SK-N-MC (cell line): Measurements from ENCODE around the gene GCA.

Source experiments
- EZH2 ChIP-seq: fragments of 200-600 bp; sonication (generic); IDR thresholded peaks from one replicate; pipeline ENCODE4 v1.6.1; 2017; ENCODE audit warnings: antibody characterized with exemption
- POLR2AphosphoS5 ChIP-seq: IDR thresholded peaks from 2 replicates; pipeline ENCODE4 v1.6.1; 2012; ENCODE audit warnings: mild to moderate bottlenecking, low read depth, low read length, borderline replicate concordance

GRCh38 chr2:162368494-162368893, 24.6 kb downstream of the GCA start:
- TF ChIP-seq POLR2AphosphoS5 (no peak), EZH2 (no peak)
